ENCODE results near the gene NAPEPLD. TPM values are rescaled to one million over a fixed set of nuclear protein-coding genes. Genes with fewer than 3 reads are reported as not detected.
"Not testable (repeated sequence)": the region's sequence is repeated elsewhere in the genome, so short reads cannot be mapped to it uniquely, and the experiment has no call there.

Gene NAPEPLD
- total RNA-seq, 4 donors from 2014 or later = 1.5 to 8.4 (median 4.7) TPM

DNA sequence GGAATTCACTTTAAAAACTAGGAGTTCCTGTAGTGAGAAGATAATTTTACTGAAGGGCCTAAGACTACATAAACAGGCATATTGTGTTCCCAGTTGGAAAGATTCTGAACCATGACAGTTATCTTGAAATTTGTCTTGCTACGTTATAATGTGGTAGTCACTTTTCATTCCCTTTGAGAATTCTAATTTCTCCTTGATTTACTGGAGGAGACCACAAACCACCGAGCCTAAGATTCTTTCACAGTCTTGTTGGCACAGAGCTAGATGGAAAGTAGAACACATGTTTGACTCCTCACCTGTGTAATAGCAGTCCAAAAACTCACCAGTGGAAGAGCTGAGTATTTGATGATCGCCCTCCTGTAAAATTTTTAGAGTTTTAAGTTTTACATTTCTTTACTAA lies 69.1 kb downstream of the NAPEPLD start:
- 90 to 94% methylated on average over 3 of the region's 3 CpGs for WGBS, 2 donors
- Histone ChIP-seq H3K4me1 (peaks cover 0 to 22% (median 11%) of the 10 kb centered on the region in 3 donors), H3K27me3 (no peaks in the 10 kb centered on the region), H3K4me3 (no peak overlapping the region), H3K27ac (no peak overlapping the region), H3K9me3 (no peaks in the 10 kb centered on the region), H3K36me3 (peaks cover 0 to 21% (median 0%) of the 10 kb centered on the region in 3 donors)
- intact Hi-C loops (cut with DNase I) = no loop called here
- no peak for DNase-seq
- no peak for TF ChIP-seq POLR2A (IDR thresholded peaks at IDR 0.05)
- no peak for TF ChIP-seq CTCF (IDR thresholded peaks at IDR 0.05)

DNA sequence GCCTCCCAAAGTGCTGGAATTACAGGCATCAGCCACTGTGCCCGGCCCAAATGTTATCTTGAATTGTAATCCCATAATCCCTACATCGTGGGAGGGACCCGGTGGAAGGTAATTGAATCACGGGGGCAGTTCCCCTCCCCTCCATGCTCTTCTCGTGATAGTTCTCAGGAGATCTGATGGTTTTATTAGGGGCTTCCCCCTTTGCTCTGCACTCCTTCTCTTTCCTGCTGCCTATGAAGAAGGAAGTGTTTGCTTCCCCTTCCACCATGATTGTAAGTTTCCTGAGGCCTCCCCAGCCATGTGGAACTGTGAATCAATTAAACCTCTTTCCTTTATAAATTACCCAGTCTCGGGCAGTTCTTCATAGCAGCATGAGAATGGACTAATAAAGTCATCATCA lies 70.7 kb downstream of the NAPEPLD start:
- H3K4me3 ChIP-seq; intact Hi-C loops (cut with DNase I); H3K27ac ChIP-seq; H3K9me3 ChIP-seq; H3K27me3 ChIP-seq; DNase-seq; H3K36me3 ChIP-seq: not testable (repeated sequence)
- peaks cover 6 to 32% (median 18%) of the 10 kb centered on the region in 3 donors for H3K4me1 ChIP-seq
- 79% methylated on average over 6 of the region's 6 CpGs for WGBS, 2 donors

- no peak overlapping the region for H3K27ac ChIP-seq
- TF ChIP-seq CTCF (IDR thresholded peaks at IDR 0.05) = no peak
- no peak for TF ChIP-seq POLR2A (IDR thresholded peaks at IDR 0.05)
- no peaks in the 10 kb centered on the region for H3K9me3 ChIP-seq
- no peaks in the 10 kb centered on the region for H3K36me3 ChIP-seq
- intact Hi-C loops (cut with DNase I) = no loop called here
- WGBS, 2 donors = 98 to 100% methylated on average over 3 of the region's 3 CpGs
- no peak for DNase-seq
- H3K4me3 ChIP-seq = no peak overlapping the region
- no peaks in the 10 kb centered on the region for H3K27me3 ChIP-seq
- peaks cover 6 to 32% (median 18%) of the 10 kb centered on the region in 3 donors for H3K4me1 ChIP-seq
Measured at GRCh38 chr7:103077318-103077717, 71.6 kb downstream of the NAPEPLD start.

DNA sequence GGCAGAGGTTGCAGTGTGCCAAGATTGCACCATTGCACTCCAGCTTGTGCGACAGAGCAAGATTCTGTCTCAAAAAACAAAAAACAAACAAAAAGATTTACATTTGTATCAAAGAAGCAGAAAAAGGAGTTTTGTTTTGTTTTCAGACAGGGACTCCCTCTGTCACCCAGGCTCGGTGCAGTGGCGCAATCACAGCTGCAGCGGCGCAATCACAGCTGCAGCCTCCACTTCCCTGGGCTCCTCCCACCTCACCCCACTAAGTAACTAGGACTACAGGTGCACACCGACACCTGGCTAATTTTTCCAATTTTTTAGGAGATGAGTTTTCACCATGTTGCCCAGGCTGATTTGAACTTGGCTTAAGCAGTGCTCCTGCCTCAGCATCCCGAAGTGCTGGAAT lies 72.1 kb downstream of the NAPEPLD start:
- DNase-seq = no peak
- Histone ChIP-seq H3K4me3 (no peak overlapping the region), H3K4me1 (peaks cover 6 to 32% (median 18%) of the 10 kb centered on the region in 3 donors), H3K27ac (no peak overlapping the region), H3K9me3 (no peaks in the 10 kb centered on the region), H3K36me3 (no peaks in the 10 kb centered on the region), H3K27me3 (no peaks in the 10 kb centered on the region)
- TF ChIP-seq CTCF (IDR thresholded peaks at IDR 0.05) (no peak), POLR2A (IDR thresholded peaks at IDR 0.05) (no peak)
- 78 to 80% methylated on average over 7 of the region's 7 CpGs for WGBS, 2 donors
- intact Hi-C loops (cut with DNase I) = no loop called here

GRCh38 chr7:103075337-103075918 lies 73.5 kb downstream of the NAPEPLD start:
- 1 to 2% methylated on average over 21 to 23 of the region's 36 CpGs for WGBS, 2 donors
- H3K4me1 ChIP-seq = peaks cover 6 to 32% (median 18%) of the 10 kb centered on the region in 3 donors
- peak overlapping the region; percentile 90 to 97 (median 94) for H3K27ac ChIP-seq
- no peaks in the 10 kb centered on the region for H3K9me3 ChIP-seq
- H3K36me3 ChIP-seq = no peaks in the 10 kb centered on the region
- peak; percentile 37 for DNase-seq
- intact Hi-C loops (cut with DNase I) = no loop called here
- H3K27me3 ChIP-seq = no peaks in the 10 kb centered on the region
- TF ChIP-seq CTCF (IDR thresholded peaks at IDR 0.05) (no peak), POLR2A (IDR thresholded peaks at IDR 0.05) (no peak)
- peak overlapping the region; percentile 62 to 83 (median 79) for H3K4me3 ChIP-seq
